Astrocyte (in vitro differentiated cells and primary cell): ENCODE measurements around the gene KCNC1.

Experiments used
- CTCF ChIP-seq: IDR thresholded peaks from 2 replicates; pipeline ENCODE4 v1.5.1; 2011; ENCODE audit warnings: low read depth, mild to moderate bottlenecking, inconsistent platforms, low read length, moderate library complexity; ENCODE audit not compliant: insufficient read depth
- EZH2 ChIP-seq: IDR thresholded peaks from 2 replicates; pipeline ENCODE4 v1.6.1; 2012; ENCODE audit warnings: mild to moderate bottlenecking, low read length, inconsistent platforms; ENCODE audit not compliant: insufficient read depth

- TF ChIP-seq CTCF (no peak), EZH2 (no peak)
Measured at GRCh38 chr11:17794981-17795380, 60.4 kb downstream of the KCNC1 start.
